B cell (primary cell): ENCODE measurements around the gene FBXL16.

Experiments
- CTCF ChIP-seq: fragments of 200-600 bp; IDR thresholded peaks from one replicate; pipeline ENCODE4 v1.8.0; 2022; ENCODE audit warnings: antibody characterized with exemption, mild to moderate bottlenecking
- EZH2 ChIP-seq: IDR thresholded peaks from 2 replicates; pipeline ENCODE4 v1.6.1; 2012; ENCODE audit warnings: borderline replicate concordance, low read depth, mild to moderate bottlenecking, moderate library complexity, low read length; ENCODE audit not compliant: insufficient read depth, poor library complexity, severe bottlenecking

GRCh38 chr16:730666-731509 is 25.3 kb upstream of the FBXL16 start:
- no peak for TF ChIP-seq CTCF
- TF ChIP-seq EZH2, result no peak
